ENCODE measurements around the gene SCAF8.

The SCAF8 gene

DNA sequence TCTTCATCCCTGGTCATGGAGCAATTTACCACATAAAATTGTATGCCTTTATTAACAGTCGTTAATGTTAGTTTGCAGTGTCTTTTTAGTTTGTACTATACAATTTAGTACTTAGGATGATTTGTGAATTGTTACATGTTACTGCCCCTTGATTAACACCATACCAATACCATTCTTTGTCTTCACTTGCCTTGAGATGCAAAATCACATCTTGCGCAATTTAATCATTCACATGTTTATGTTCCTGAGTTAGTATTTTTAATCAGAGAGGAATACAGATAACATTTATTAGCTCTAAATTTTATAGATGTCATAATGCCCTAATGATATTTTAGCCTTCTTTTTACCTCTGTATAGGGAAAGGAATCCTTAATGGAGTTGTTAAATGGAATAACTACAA lies 114.1 kb downstream of the SCAF8 start:
- DNase-seq: no peak

GRCh38 chr6:154848580-154848979 lies 115.4 kb downstream of the SCAF8 start:
- no peak for DNase-seq

GRCh38 chr6:154849475-154849874 lies 116.3 kb downstream of the SCAF8 start:
- no peak for DNase-seq

DNA sequence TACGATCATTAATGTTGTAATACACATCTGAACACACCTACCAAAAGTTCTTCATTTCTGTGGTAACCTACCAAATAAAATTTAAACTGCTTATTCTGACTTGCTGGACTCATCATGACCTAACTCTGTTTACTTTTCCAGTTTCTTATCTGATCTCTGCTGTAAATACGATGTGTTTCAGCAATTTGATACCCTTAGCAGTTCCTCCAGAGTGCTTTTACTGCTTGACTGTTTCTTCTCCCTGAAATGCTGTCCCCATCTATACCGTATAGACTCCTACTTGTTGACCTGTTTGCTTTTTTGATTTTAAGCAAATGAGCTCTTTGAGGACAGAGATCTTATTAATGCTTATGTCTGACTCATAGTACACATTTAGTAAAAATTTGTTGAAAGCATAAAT lies 119.5 kb downstream of the SCAF8 start:
- no peak for DNase-seq

GRCh38 chr6:154857529-154857928 lies 124.3 kb downstream of the SCAF8 start:
- no peak for DNase-seq

- no peak for DNase-seq
Observed at GRCh38 chr6:154861825-154862224, 128.6 kb downstream of the SCAF8 start.

GRCh38 chr6:154862536-154862935 lies 129.3 kb downstream of the SCAF8 start:
- no peak for DNase-seq

DNA sequence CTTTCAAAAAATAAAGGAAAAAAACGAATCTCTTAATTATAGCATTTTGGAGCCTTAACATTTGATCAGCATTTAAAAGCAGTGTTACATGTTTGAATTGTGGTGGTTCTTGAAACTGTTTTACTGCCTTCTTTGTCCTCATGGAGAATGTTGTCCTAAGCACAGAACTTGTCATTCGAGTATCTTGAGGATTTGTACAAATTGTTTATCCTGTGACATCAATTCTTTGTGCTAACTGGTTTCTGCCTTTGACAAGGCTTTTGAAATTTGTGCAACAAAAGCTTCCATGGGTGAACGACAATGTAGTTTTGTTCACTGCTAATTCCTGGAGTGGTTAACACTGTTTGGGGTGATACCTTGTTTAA lies 130.8 kb downstream of the SCAF8 start:
- no peak for DNase-seq

DNA sequence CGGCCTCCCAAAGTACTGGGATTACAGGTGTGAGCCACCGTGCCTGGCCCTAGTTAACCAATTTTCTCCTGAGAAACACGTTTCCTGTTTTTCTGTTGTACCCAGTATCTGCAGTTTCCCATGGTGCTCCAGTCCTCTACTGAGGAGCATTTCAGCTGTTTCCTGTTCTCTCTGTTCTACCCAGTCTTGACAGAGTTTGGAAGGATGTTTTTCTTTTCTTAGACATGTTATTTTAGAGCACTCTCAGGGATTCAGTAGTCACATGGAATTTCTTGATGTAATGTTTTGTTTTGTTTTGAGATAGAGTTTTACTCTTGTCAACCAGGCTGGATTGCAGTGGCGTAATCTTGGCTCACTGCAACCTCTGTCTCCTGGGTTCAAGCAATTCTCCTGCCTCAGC lies 132.1 kb downstream of the SCAF8 start:
- DNase-seq: no peak

- DNase-seq: no peak
Observed at GRCh38 chr6:154868143-154868594, 135.0 kb downstream of the SCAF8 start.

- DNase-seq: no peak
Observed at GRCh38 chr6:154872542-154873114, 139.4 kb downstream of the SCAF8 start.

DNA sequence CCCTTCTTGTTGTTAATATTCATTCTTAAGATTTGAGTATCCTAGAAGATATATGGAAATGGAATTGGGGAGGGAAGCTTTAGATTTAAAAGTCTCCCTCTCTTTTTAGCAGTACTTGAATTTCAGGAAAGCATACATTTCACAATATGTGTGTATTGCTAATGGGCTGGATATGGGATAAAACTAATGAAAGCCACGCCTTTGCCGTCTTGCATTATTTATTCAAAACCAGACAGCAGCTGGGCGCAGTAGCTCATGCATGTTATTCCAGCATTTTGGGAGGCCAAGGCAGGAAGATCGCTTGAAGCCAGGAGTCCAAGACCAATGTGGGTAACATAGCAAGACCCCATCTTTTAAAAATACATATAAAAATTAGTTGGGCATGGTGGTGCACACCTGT lies 140.3 kb downstream of the SCAF8 start:
- no peak for DNase-seq

- no peak for DNase-seq
Observed at GRCh38 chr6:154874773-154875592, 141.8 kb downstream of the SCAF8 start.

GRCh38 chr6:154876486-154877280 lies 143.5 kb downstream of the SCAF8 start:
- DNase-seq: no peak

GRCh38 chr6:154878871-154879491 lies 145.8 kb downstream of the SCAF8 start:
- DNase-seq: no peak

DNA sequence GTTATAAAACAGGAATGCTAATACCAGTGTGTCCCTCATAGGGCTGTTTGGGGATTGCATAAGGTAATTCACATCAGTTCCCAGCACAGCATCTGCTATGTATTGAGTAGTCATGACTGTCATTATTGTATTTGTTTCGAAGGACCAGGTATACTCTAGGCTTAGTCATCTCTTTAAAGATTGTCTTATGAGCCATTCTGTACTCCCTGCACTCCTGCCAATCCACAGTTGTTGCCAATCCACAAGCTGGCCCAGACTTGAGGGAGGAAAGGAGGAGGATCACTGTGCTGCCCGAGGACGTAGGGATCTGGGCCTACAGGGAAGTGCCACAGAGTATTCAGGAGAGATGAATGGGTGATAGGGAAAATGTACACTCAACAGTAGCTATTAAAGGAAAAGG lies 148.9 kb downstream of the SCAF8 start:
- DNase-seq: no peak
